Parathyroid adenoma (tissue), 2 donors: ENCODE results near the gene GTF2IRD1.
"Not testable (repeated sequence)": the region's sequence is repeated elsewhere in the genome, so short reads cannot be mapped to it uniquely, and the experiment has no call there.

Experiments
- H2AFZ ChIP-seq: fragments of 300-600 bp; sonication (generic); one replicate; pipeline ENCODE4 v1.7.0; 2017; ENCODE audit warnings: antibody characterized with exemption, mild to moderate bottlenecking
- H3K27ac ChIP-seq: fragments of 300-600 bp; sonication (generic); one replicate; pipeline ENCODE4 v1.7.0; 2017
- H3K27me3 ChIP-seq: fragments of 300-600 bp; sonication (generic); one replicate; pipeline ENCODE4 v1.7.0; 2017; ENCODE audit warnings: low read length; ENCODE audit not compliant: control insufficient read depth, insufficient read depth
- H3K36me3 ChIP-seq: fragments of 300-600 bp; sonication (generic); one replicate; pipeline ENCODE4 v1.7.0; 2017; ENCODE audit warnings: low read length; ENCODE audit not compliant: control insufficient read depth, insufficient read depth
- H3K4me1 ChIP-seq: fragments of 300-600 bp; sonication (generic); one replicate; pipeline ENCODE4 v1.7.0; 2017; ENCODE audit warnings: control low read depth
- H3K4me2 ChIP-seq: fragments of 300-600 bp; sonication (generic); one replicate; pipeline ENCODE4 v1.7.0; 2017; ENCODE audit warnings: low read length
- H3K4me3 ChIP-seq: fragments of 300-600 bp; sonication (generic); one replicate; pipeline ENCODE4 v1.7.0; 2017; ENCODE audit warnings: low read depth, low read length
- H3K79me2 ChIP-seq: fragments of 300-600 bp; sonication (generic); one replicate; pipeline ENCODE4 v1.7.0; 2017; ENCODE audit warnings: control low read depth
- H3K9ac ChIP-seq: fragments of 300-600 bp; sonication (generic); one replicate; pipeline ENCODE4 v1.7.0; 2017; ENCODE audit warnings: mild to moderate bottlenecking
- H3K9me3 ChIP-seq: fragments of 300-600 bp; sonication (generic); one replicate; pipeline ENCODE4 v1.7.0; 2017; ENCODE audit warnings: low read length; ENCODE audit not compliant: control insufficient read depth
- CTCF ChIP-seq: fragments of 300-600 bp; sonication (generic); IDR thresholded peaks from one replicate; pipeline ENCODE4 v1.7.0; 2017; ENCODE audit warnings: antibody characterized with exemption, mild to moderate bottlenecking
- donor health status: primary hyperparathyroidism.

GTF2IRD1 gene

GRCh38 chr7:74561898-74562613 is 108.3 kb downstream of the GTF2IRD1 start:
- H3K27ac ChIP-seq, result no peak overlapping the region
- H2AFZ ChIP-seq, result no peak overlapping the region
- no peaks in the 10 kb centered on the region for H3K27me3 ChIP-seq
- no peaks in the 10 kb centered on the region for H3K9me3 ChIP-seq
- no peaks in the 10 kb centered on the region for H3K79me2 ChIP-seq
- TF ChIP-seq CTCF, result no peak
- H3K4me1 ChIP-seq, result no peaks in the 10 kb centered on the region
- no peaks in the 10 kb centered on the region for H3K36me3 ChIP-seq
- H3K4me2 ChIP-seq, result no peak overlapping the region
- no peak overlapping the region for H3K4me3 ChIP-seq
- no peak overlapping the region for H3K9ac ChIP-seq

GRCh38 chr7:74563639-74564038 is 109.9 kb downstream of the GTF2IRD1 start:
- H3K4me2 ChIP-seq, H3K9ac ChIP-seq, H3K27me3 ChIP-seq, H3K9me3 ChIP-seq, H3K79me2 ChIP-seq, H3K4me1 ChIP-seq, H3K27ac ChIP-seq, H3K36me3 ChIP-seq, H3K4me3 ChIP-seq, H2AFZ ChIP-seq: not testable (repeated sequence)

GRCh38 chr7:74567318-74567668 is 113.6 kb downstream of the GTF2IRD1 start:
- H2AFZ ChIP-seq, result no peak overlapping the region
- peaks cover 9% of the 10 kb centered on the region for H3K79me2 ChIP-seq
- no peaks in the 10 kb centered on the region for H3K27me3 ChIP-seq
- no peaks in the 10 kb centered on the region for H3K36me3 ChIP-seq
- H3K9me3 ChIP-seq, result no peaks in the 10 kb centered on the region
- H3K4me2 ChIP-seq, result no peak overlapping the region
- TF ChIP-seq CTCF, result no peak
- H3K27ac ChIP-seq, result no peak overlapping the region
- H3K9ac ChIP-seq, result no peak overlapping the region
- H3K4me1 ChIP-seq, result peaks cover 20% of the 10 kb centered on the region
- no peak overlapping the region for H3K4me3 ChIP-seq

- Histone ChIP-seq H3K79me2 (peaks cover 9% of the 10 kb centered on the region), H3K9me3 (no peaks in the 10 kb centered on the region), H3K4me2 (peak overlapping the region; percentile 50), H3K27ac (peak overlapping the region; percentile 99), H2AFZ (peak overlapping the region; percentile 89), H3K36me3 (no peaks in the 10 kb centered on the region), H3K9ac (no peak overlapping the region), H3K27me3 (no peaks in the 10 kb centered on the region), H3K4me1 (peaks cover 20% of the 10 kb centered on the region), H3K4me3 (no peak overlapping the region)
- no peak for TF ChIP-seq CTCF
Observed at GRCh38 chr7:74568658-74569057, 115.0 kb downstream of the GTF2IRD1 start.

GRCh38 chr7:74569501-74570075 is 115.9 kb downstream of the GTF2IRD1 start:
- Histone ChIP-seq H3K27me3 (no peaks in the 10 kb centered on the region), H3K9ac (no peak overlapping the region), H3K27ac (peak overlapping the region; percentile 99), H3K36me3 (no peaks in the 10 kb centered on the region), H3K4me1 (peaks cover 20% of the 10 kb centered on the region), H2AFZ (peak overlapping the region; percentile 89), H3K4me3 (peak overlapping the region; percentile 27), H3K9me3 (no peaks in the 10 kb centered on the region), H3K4me2 (peak overlapping the region; percentile 50), H3K79me2 (peaks cover 9% of the 10 kb centered on the region)
- TF ChIP-seq CTCF, result no peak
